C1 segment of cervical spinal cord (tissue), 14 donors: ENCODE data around the gene SLC22A8.
"Not testable (repeated sequence)": the region's sequence is repeated elsewhere in the genome, so short reads cannot be mapped to it uniquely, and the experiment has no call there.

Experiments used
- DNase-seq, 14 donors: peaks; one replicate each; lab custom pipeline; 2025; lab: John Stamatoyannopoulos, UW

SLC22A8 gene

GRCh38 chr11:63015521-63016215 is at the start of gene SLC22A8:
Gene SLC22A8, minus strand, starts transcription at chr11:63015841. Its CDS starts 883 bp downstream, at chr11:63014958.
- DNase-seq, result no peak

GRCh38 chr11:63046203-63046602 is 30.6 kb upstream of the SLC22A8 start:
- DNase-seq, result not testable (repeated sequence)

GRCh38 chr11:63042596-63042995 is 27.0 kb upstream of the SLC22A8 start:
- DNase-seq, result no peak

GRCh38 chr11:63032457-63032856 is 16.8 kb upstream of the SLC22A8 start:
- DNase-seq, result no peak

- peak; percentile 24 to 86 (median 70) for DNase-seq
These were observed 8.4 kb upstream of the SLC22A8 start for GRCh38 chr11:63023841-63024648.

- DNase-seq, result peak in 1 of 14 donors; percentile 20
These were observed 7.7 kb upstream of the SLC22A8 start for GRCh38 chr11:63023222-63023814.

- DNase-seq, result no peak
These were observed 6.8 kb upstream of the SLC22A8 start for GRCh38 chr11:63022441-63022840.

- peak in 3 of 14 donors; percentile 7 to 66 (median 7) for DNase-seq
These were observed 5.1 kb upstream of the SLC22A8 start for GRCh38 chr11:63020671-63021291.

GRCh38 chr11:63019506-63019905 is 3.9 kb upstream of the SLC22A8 start:
- no peak for DNase-seq

- peak in 1 of 14 donors; percentile 57 for DNase-seq
These were observed 1.8 kb upstream of the SLC22A8 start for GRCh38 chr11:63017306-63017974.

GRCh38 chr11:63014408-63015055 is 1.1 kb downstream of the SLC22A8 start:
- DNase-seq, result no peak

- DNase-seq, result no peak
These were observed 2.8 kb downstream of the SLC22A8 start for GRCh38 chr11:63012839-63013238.

- DNase-seq, result peak in 1 of 14 donors; percentile 20
These were observed 3.2 kb downstream of the SLC22A8 start for GRCh38 chr11:63012430-63012829.

- DNase-seq, result no peak
These were observed 4.7 kb downstream of the SLC22A8 start for GRCh38 chr11:63010934-63011439.

GRCh38 chr11:63007920-63008319 is 7.7 kb downstream of the SLC22A8 start:
- no peak for DNase-seq

GRCh38 chr11:63001456-63001855 is 14.2 kb downstream of the SLC22A8 start:
- no peak for DNase-seq

- no peak for DNase-seq
These were observed 16.0 kb downstream of the SLC22A8 start for GRCh38 chr11:62999649-63000048.

GRCh38 chr11:62999156-62999555 is 16.5 kb downstream of the SLC22A8 start:
- no peak for DNase-seq

GRCh38 chr11:62996271-62996670 is 19.4 kb downstream of the SLC22A8 start:
- no peak for DNase-seq

- DNase-seq, result no peak
These were observed 20.9 kb downstream of the SLC22A8 start for GRCh38 chr11:62994775-62995174.

- DNase-seq, result no peak
These were observed 27.4 kb downstream of the SLC22A8 start for GRCh38 chr11:62988276-62988675.
